HG03175 (cell line): Measurements from ENCODE around the gene LRP5.

Source experiments
- ATAC-seq: cut with Tn5 transposase; IDR thresholded peaks from one replicate; pipeline ENCODE4 v1.9.1; 2021; ENCODE audit warnings: mild to moderate bottlenecking, moderate library complexity; ENCODE audit not compliant: unreplicated experiment

The LRP5 gene

DNA sequence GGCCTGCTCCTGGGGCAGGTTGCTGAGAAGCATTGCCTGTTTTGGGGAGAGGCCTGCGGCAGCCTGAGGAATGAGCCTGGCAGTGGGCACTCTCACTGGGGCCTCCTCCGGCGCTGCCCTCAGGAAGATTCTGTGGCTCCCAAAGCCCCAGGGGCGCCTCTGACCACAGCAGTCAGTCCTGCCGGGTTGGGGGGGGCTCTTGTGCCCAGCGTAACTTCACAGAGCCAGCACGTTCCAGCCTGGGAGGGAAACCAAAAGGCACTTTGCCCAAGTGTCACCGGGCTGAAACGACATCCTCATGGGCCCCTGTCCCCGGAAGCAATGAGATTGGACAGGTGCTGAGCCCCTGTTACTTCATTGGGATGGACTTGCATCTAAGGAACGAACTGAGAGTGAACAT is 4.3 kb upstream of the LRP5 start:
- no peak for ATAC-seq

DNA sequence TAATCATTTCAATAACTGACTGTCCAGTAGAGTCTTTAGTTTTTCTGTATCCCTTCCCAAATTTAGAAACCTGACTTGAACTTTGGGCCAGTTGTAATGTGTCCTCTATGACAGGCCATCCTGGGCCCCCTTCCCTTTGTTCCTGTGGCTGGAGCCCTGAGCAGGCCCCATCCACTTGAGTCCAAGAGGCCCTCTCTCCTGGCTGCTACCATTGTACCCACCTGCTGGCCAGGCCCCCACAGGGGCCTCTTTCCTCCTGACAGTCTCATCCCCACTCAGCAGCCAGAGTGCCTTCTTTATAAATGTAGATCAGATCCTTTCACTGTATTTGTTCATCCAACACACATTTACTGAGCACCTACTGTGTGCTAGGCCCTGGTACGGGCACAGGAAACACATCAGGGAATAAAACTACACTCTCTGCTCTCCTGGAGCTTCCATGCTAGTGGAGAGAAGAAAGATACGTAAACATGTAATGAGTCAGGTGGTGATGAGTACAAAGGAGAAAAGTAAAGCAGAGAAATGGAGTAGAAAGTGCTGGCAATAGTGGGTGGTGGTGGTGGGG is 2.7 kb upstream of the LRP5 start:
- no peak for ATAC-seq

- no peak for ATAC-seq
Measured at GRCh38 chr11:68311160-68312116, 953 bp upstream of the LRP5 start.

DNA sequence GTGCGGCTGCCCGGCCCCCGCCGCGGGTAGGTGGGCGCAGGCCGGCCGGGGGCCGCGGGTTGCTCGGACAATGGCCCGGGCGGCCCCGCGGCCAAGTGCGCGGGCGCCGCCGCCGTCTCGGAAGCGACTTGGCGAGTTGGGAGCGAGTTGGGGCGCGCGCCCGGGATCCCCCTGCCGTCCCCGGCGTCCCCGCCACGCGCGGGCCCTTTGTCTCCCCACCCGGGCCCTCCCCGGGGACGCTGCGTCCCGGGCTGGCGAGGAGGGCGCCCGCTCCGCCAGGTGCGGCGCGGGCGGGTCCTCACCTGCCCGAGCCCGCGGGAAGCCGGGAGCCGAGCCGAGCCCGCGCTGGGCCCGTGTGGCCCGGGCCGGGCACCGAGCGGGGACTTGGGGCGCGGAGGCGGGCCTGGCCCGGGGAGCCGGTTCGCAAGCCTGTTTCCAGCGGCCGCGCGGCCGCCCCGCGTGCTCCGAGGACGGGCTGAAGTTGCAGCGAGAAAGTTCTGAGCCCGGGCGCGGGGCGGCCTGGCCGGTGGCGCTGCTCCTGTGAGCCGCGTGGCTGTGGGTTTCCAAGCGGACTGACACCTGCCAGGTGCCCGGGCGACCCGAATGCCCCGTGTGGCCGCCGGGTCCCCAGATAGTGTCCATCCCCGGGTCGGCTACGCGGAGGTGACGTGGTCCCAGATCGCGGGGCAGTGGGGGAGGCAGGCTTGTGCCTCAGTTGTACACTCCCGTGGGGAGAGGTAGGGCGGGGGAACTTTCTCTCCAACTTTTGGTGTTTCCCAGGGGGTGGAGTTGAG is 586 bp downstream of the LRP5 start:
- ATAC-seq, result no peak

- ATAC-seq, result no peak
Measured at GRCh38 chr11:68313574-68314202, 1.3 kb downstream of the LRP5 start.

GRCh38 chr11:68314203-68315170 is 2.1 kb downstream of the LRP5 start:
- ATAC-seq, result no peak

DNA sequence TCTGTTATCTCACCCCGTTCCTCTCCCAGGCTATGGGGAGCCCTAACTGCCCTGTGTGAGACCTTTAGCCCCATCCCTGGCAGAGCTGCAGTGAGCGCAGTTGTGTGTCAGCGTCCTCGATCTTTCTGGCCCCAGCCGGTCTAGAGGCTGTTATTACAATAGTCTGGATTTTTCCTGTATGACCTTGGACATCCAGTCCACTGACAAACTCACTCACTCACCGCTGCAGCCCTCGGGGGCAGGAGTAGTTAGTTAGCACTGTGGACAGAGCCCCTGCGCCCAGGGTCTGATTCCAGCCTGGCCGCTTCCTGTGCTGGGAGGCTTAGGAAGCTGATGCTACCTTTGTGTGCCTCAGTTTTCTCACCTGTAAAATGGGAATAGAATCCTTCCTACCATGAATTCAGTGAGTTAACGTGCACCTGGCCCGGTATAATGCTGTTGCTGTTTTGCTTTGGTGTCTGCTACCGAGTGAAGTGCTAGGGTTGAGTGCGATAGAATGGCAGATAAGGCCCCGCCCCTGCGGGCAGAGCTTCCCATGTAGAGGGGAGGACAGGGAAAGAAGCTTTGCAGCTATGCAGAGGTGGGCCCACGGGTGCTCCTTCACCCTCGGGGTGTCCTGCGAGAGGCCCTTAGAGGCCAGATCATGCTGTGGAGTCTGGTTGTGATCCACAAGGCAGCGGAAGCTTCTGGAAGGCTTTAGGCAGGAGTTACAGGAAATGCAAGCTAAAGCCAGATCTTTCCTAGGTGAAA is 3.0 kb downstream of the LRP5 start:
- no peak for ATAC-seq

GRCh38 chr11:68317147-68317785 is 4.9 kb downstream of the LRP5 start:
- no peak for ATAC-seq

DNA sequence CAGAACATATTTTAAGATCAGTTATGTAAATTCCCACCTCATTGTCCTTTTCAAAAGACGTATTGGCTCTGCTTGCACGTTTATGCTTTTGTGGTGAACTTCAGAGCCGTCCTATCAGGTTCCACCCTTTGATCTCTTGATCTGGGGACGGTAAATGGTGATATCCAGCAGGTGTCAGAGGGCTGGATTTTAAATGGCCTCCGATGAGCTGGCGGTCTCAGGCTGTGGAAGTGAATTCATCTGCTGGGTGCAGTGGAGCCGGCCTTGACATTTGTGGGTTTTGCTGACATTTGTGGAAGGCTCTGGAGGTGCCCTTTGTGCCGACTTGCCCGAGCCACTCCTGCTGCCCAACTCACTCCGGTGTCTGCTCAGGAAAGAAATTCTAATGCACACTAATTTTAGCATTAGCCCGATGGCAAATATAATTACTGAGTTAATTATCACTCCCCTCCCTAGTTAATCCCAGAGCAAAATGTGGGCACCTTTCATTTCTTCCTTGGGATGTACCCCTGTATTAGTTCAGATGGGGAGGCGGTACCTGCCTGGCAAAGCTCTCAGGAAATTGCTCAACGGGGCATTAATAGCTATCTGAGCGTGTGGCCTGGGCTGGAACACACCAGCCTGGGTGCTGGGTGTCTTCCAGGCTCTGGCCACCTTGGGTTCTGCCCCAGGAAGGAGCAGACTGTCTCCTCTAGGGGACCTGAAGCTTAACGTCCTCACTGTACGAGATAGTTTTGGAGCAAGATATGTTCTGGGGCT is 9.1 kb downstream of the LRP5 start:
- no peak for ATAC-seq

GRCh38 chr11:68322052-68322430 is 9.7 kb downstream of the LRP5 start:
- ATAC-seq, result no peak

GRCh38 chr11:68324241-68324640 is 11.8 kb downstream of the LRP5 start:
- ATAC-seq, result no peak

GRCh38 chr11:68324695-68325094 is 12.3 kb downstream of the LRP5 start:
- no peak for ATAC-seq

DNA sequence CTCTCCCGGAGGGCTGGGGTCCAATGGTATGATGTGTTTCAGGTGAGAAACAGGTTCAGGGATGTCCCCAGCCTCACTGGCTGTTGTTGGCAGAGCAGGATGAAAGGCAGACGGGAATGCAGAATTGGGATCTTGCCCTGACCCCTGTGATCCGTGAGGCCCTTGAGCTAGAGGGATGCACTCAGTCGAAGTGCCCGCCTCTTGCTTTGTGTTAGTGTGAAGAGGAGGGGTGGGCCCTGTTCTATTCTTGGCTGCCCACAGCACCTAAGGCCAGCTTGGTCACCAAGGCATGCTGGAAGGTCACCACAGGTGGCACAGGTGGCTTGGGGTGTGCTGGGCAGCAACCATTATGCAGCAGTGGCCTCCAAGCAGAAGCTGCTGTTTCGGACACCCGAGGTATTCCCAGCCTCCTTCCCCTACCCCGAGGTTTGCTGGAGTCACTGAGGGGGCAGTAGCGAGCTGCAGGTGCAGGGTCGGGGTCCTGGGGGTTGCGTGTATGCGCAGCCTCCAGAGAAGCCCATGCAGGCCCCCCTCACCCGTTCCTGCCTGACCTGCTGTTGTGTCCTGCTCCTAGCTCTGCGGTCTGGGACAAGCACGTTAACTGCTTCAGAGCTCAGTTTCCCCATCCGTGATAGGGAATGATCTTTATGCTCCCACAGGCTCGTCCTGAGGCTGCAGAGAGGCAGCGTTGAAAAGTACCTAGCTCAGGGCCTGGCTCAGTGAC is 13.0 kb downstream of the LRP5 start:
- ATAC-seq, result no peak

GRCh38 chr11:68325907-68326220 is 13.5 kb downstream of the LRP5 start:
- no peak for ATAC-seq

GRCh38 chr11:68326334-68327215 is 14.2 kb downstream of the LRP5 start:
- no peak for ATAC-seq

DNA sequence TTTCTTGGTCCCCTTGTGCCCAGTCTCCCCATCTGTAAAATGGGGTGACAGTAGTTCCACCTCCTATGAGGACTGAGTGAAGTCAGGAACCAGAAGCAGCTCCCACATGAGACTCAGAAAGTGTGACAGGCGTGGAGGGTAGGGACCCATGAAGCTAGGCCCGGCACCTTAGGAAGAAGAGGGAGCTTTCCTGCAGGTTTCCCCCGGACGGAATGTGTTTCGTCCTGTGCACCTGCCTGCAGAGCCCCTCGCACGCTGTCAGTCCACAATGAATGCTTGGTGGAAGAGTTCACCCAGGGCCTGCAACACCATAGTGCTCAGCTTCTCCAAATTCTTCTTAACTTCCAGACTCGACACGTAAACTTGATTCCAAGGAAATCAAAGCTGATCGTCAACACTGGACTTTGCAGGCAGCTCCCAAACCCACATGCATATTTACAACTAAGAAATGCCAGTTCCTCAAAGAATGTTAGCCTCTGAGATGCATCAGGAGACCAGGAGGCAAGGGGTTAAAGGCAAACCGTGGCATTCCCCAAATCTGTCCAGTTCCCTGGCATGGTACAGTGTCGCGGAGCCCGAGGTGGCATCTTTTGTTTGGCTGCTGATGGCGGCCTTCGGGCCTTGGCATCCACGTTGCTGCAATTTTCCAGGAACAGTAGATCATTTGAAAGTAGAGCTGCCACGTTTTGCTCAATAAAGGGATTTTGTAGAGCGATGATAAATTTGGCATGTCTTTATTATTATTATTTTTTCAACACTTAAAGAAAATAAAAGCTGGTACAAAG is 15.4 kb downstream of the LRP5 start:
- ATAC-seq, result no peak
